AG04450 (cell line): Measurements from ENCODE around the gene MBLAC2. TPM values are rescaled to one million over a fixed set of nuclear protein-coding genes. Genes with fewer than 3 reads are reported as not detected.

Experiments
- CTCF ChIA-PET: fragments of 300-600, 350-600 bp; formaldehyde crosslinking; extraction: SDS; loops from one replicate; lab custom pipeline; 2022; ENCODE audit warnings: antibody characterized with exemption, inconsistent platforms; lab: Charles Lee
- POLR2A ChIA-PET: fragments of 350-600 bp; formaldehyde crosslinking; extraction: SDS; loops from one replicate; lab custom pipeline; 2021; ENCODE audit warnings: antibody characterized with exemption, inconsistent platforms; lab: Yijun Ruan, JAX
- DNase-seq: peaks from one replicate; pipeline ENCODE4 v3.0.0-alpha.2; 2011; ENCODE audit warnings: low read depth, low spot score
- H3K27ac ChIP-seq: one replicate; pipeline ENCODE4 v1.5.1; 2012; ENCODE audit warnings: low read depth, low read length, control low read depth
- H3K27me3 ChIP-seq: one replicate; pipeline ENCODE4 v1.6.0; 2012; ENCODE audit warnings: low read length; ENCODE audit not compliant: control insufficient read depth, insufficient read depth
- H3K4me3 ChIP-seq: 2 replicates; pipeline ENCODE4 v1.5.1; 2011; ENCODE audit warnings: mild to moderate bottlenecking, low read depth, low read length, control low read depth
- H3K9me3 ChIP-seq: 2 replicates; pipeline ENCODE4 v1.5.1; 2012; ENCODE audit warnings: low read length; ENCODE audit not compliant: control insufficient read depth, insufficient read depth
- CTCF ChIP-seq: IDR thresholded peaks from 2 replicates; pipeline ENCODE4 v1.5.1; 2011; ENCODE audit warnings: low read depth, low read length, control low read depth, inconsistent platforms
- polyA plus RNA-seq: library from polyadenylated mRNA; depleted of rRNA; stranded (reverse); fragments of >200 nt; gene quantifications from 2 replicates; pipeline ENCODE4 v1.2.3, GENCODE V29; 2011; rRNA removed

MBLAC2 gene
- polyA plus RNA-seq, 1 experiment = 2.8 TPM

- Histone ChIP-seq H3K27ac (peak within 1 kb of the TSS; percentile 91), H3K9me3 (no peaks in the 10 kb centered on the region), H3K4me3 (peak within 1 kb of the TSS; percentile 93), H3K27me3 (no peaks in the 10 kb centered on the region)
- ChIA-PET POLR2A (interaction anchor here (0.7 to 1.4 kb wide), 4 partner anchors 9 to 374 kb away, joined by 3 to 7 read pairs (median 3); partner anchors contain the start of genes MBLAC2 and POLR3G), CTCF (interaction anchor here (0.7 to 2.7 kb wide), 8 partner anchors 13 to 374 kb away, joined by 3 to 18 read pairs (median 5); partner anchors contain the start of genes LYSMD3, MBLAC2 and POLR3G)
- DNase-seq = peak; percentile 92
- TF ChIP-seq CTCF = no peak
Measured at GRCh38 chr5:90409318-90410177, 65.0 kb downstream of the MBLAC2 start, which contains the start of gene CETN3. CETN3 (minus strand) TSS chr5:90409756; CDS start chr5:90409661, 95 bp downstream.

- Histone ChIP-seq H3K9me3 (no peaks in the 10 kb centered on the region), H3K27ac (peak overlapping the region; percentile 91), H3K27me3 (no peaks in the 10 kb centered on the region), H3K4me3 (peak overlapping the region; percentile 93)
- TF ChIP-seq CTCF = no peak
- POLR2A ChIA-PET = no interaction called here
- DNase-seq = no peak
- CTCF ChIA-PET = interaction anchor here (0.7 to 2.7 kb wide), 3 partner anchors 29 to 121 kb away, joined by 5 to 18 read pairs (median 5); partner anchors contain the start of gene LYSMD3
Measured at GRCh38 chr5:90408571-90409317, 65.8 kb downstream of the MBLAC2 start.

Other genes with a start within 250 kb of the MBLAC2 start
- 13.4 and 24.9 TPM in 2 replicates for gene CETN3, start 65.0 kb downstream of the MBLAC2 start, polyA plus RNA-seq
- gene POLR3G, start 93 bp upstream of the MBLAC2 start, polyA plus RNA-seq = 4.7 and 7.3 TPM in 2 replicates
- 15.6 and 25.8 TPM in 2 replicates for gene LYSMD3, start 54.8 kb upstream of the MBLAC2 start, polyA plus RNA-seq
- gene ADGRV1, start 84.0 kb upstream of the MBLAC2 start, polyA plus RNA-seq = 0.06 TPM in 1 of 2 replicates, not detected in the other